Fibroblast of skin of back (primary cell): Measurements from ENCODE around the gene ZNF230. TPM values are rescaled to one million over a fixed set of nuclear protein-coding genes. Genes with fewer than 3 reads are reported as not detected.

Source experiments
- DNase-seq: peaks from one replicate; pipeline ENCODE4 v3.0.0-alpha.2; 2013
- polyA plus RNA-seq, 2 experiments: library from polyadenylated mRNA; unstranded; fragments of 120-200 nt; gene quantifications; one replicate each; pipeline ENCODE4 v1.2.1, GENCODE V29; 2013; ENCODE audit not compliant: insufficient read length in 2 of 2

Gene ZNF230
- polyA plus RNA-seq (2013, experiment 1 of 2; ENCODE audit: insufficient read length) = 2.0 TPM
- polyA plus RNA-seq (2013, experiment 2 of 2; ENCODE audit: insufficient read length) = 1.6 TPM

GRCh38 chr19:44002566-44003460 is at the start of gene ZNF230:
Gene ZNF230, plus strand, starts transcription at chr19:44002957. Its CDS starts 4,122 bp downstream, at chr19:44007079.
- peak; percentile 98 for DNase-seq

DNA sequence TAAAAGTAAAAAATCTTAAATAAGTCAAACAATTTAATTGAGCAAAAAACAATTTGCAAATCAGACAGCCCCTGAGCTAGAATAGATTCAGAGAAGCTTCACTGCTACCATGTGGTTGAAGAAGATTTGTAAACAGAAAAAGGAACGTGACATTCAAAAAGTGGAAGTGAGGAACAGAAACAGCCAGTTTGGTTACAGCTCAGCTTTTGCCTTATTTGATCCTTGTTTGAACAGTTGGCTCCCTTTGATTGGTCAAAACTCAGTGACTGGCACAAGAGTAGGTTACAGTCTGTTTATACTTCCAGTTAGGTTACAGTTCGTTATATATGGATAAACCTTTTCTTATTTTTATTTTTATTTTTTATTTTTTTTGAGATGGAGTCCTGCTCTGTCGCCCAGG is 45.9 kb upstream of the ZNF230 start:
- DNase-seq = no peak

GRCh38 chr19:43957891-43958290 is 44.9 kb upstream of the ZNF230 start:
- DNase-seq = no peak

DNA sequence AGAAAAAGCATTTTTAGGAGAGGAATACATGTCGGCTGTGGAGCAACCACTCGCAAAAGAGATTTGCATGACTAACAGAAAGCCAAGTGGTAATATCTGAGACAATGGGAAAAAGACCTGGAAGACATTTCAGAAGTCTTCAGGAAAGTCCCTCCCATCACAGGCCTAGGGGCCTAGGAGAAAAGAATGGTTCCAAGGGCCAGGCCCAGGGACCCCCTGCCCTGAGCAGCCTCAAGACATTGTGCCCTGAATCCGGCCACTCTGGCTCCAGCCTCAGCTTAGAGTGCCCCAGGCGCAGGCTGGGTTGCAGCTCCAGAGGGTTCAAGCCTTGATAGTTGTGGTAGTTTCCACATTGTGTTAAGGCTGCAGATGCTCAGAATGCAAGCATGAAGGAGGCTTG is 42.3 kb upstream of the ZNF230 start:
- DNase-seq = no peak

DNA sequence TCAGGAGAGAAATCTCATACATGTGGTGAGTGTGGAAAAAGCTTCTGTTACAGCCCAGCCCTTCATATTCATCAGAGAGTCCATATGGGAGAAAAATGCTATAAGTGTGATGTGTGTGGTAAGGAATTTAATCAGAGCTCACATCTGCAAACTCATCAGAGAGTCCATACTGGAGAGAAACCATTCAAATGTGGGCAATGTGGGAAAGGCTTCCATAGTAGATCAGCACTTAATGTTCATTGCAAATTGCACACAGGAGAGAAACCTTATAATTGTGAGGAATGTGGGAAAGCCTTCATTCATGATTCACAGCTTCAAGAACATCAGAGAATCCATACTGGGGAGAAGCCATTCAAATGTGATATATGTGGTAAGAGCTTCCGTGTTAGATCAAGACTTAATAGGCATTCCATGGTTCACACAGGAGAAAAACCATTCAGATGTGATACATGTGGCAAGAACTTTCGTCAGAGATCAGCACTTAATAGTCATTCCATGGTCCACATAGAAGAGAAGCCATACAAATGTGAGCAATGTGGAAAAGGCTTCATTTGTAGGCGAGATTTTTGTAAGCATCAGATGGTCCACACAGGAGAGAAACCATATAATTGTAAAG is 36.6 kb upstream of the ZNF230 start:
- no peak for DNase-seq

DNA sequence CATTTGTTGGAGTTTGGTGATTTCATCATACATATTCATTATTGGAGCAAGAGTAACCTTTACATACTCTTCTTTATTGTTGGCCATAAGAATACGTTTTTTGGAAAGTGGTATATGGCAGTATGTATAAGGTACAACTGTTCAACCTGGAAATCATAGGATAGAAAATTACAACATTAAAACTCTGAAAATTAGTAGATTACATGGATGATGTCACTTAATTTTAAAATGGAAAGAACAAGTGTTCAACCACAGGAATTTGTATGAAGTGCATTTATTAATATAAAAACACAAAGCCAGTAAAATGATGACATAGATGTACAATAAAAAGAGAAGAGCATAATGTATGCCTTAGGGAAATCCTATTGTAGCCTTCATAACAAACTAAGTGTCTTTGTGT is 26.0 kb upstream of the ZNF230 start:
- DNase-seq = no peak

DNA sequence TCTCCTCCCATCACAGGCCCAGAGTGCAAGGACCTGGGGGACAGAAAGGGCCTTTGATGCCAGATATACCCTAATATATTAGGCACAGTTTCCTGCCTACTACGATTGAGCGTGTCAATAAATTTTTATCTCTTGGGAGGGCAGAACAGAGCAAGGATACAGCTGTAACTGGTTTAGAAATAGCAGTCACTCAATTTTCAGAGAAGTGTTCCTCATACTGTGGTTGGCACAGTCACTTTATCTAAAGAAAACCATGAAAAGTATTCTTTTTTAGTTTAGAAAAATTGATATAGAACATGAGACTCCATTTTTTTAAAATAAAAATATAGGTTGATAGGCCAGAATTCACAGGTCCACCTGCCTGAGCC is 19.2 kb upstream of the ZNF230 start:
- no peak for DNase-seq

- DNase-seq = peak; percentile 99
These were observed 18.7 kb upstream of the ZNF230 start, which contains the start of gene ZNF155 for GRCh38 chr19:43983912-43984686. Gene ZNF155, plus strand, starts transcription at chr19:43984188. Its CDS starts 4,356 bp downstream, at chr19:43988544.

GRCh38 chr19:43984687-43985000 is 18.1 kb upstream of the ZNF230 start:
- no peak for DNase-seq

- DNase-seq = peak; percentile 5
These were observed 5.0 kb upstream of the ZNF230 start for GRCh38 chr19:43997631-43998290.

GRCh38 chr19:44002212-44002565 is 568 bp upstream of the ZNF230 start:
- peak; percentile 14 for DNase-seq

GRCh38 chr19:44003461-44004009 is 778 bp downstream of the ZNF230 start:
- peak; percentile 3 for DNase-seq

DNA sequence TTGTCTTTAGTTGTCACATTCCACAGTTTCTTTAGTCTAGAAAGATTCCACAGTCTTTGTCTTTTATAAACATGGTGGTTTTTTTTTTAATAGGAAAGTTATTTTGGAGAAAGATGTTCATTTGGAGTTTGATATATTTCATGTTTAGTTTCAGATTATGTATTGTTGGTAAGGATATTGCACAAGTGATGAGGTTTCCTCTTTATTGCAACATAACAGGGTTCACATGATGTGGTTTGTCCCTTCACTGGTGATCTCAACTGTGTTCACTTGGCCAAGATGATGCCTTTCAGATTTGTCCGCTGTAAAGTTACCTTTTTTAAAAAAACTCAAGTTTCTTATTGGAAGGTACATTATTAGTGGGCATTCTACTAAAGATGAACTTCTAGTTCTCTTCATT is 3.2 kb downstream of the ZNF230 start:
- DNase-seq = no peak

DNA sequence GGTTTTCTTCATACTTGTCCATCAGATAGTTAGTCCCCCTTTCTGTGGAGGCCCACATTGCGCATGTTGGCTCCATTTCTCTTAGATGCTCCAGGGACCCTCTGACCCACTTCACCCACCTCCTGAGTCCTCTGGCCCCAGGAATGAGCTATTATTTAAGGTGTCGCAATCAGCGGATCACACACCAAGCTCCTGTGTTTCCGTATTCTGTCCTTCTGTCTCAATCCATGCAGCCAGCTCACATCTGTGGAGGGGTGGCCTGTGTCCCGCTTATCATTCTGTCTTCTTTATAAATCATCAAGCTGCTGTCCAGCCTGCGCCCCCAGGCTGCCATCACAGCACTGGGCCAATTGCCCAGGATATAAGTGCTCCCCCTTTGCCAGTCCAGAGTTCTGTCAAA is 4.7 kb downstream of the ZNF230 start:
- no peak for DNase-seq

DNA sequence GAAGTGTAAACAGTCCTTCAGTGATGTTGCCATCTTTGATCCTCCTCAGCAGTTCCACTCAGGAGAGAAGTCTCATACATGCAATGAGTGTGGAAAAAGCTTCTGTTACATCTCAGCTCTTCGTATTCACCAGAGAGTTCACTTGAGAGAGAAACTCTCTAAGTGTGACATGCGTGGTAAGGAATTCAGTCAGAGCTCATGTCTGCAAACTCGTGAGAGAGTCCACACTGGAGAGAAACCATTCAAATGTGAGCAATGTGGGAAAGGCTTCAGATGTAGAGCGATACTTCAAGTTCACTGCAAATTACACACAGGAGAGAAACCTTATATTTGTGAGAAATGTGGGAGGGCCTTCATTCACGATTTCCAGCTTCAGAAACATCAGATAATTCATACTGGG is 7.7 kb downstream of the ZNF230 start:
- no peak for DNase-seq

DNA sequence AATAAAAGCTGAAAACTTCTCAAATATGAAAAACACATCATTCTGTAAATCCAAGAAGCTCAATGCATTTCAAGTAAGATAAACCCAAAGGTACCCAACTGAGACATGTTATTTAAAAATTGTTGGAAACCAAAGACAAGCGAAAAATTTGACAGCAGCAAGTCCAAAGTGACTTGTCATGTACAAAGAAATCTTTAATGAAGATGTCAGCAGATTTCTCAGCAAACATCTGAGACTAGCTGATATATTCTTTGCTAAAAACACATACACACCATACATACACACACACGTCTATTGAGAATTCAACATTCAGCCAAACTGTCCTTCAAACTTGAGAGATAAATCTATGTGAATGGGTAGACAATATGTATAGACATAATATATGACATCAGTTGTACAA is 16.7 kb downstream of the ZNF230 start:
- no peak for DNase-seq

DNA sequence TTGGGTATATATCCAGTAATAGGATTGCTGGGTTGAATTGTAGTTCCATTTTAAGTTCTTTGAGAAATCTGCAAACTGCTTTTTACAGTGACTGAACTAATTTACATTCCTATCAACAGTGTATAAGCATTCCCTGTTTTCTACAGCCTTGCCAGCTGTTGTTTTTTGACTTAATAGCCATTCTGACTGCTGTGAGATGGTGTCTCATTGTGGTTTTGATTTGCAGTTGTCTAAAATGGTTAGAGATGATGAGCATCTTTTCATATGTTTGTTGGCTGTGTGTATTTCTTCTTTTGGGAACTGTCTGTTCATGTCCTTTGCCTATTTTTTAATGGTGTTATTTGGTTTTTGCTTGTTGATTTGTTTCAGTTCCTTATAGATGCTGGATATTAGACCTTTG is 18.5 kb downstream of the ZNF230 start:
- no peak for DNase-seq

GRCh38 chr19:44024900-44025216 is 22.1 kb downstream of the ZNF230 start:
- DNase-seq = no peak

- peak; percentile 93 for DNase-seq
These were observed 22.6 kb downstream of the ZNF230 start, which contains the start of gene ZNF222 for GRCh38 chr19:44025217-44025936. Gene ZNF222, plus strand, starts transcription at chr19:44025379. Its CDS starts 58 bp downstream, at chr19:44025437.

GRCh38 chr19:44026622-44027021 is 23.9 kb downstream of the ZNF230 start:
- no peak for DNase-seq

- no peak for DNase-seq
These were observed 29.3 kb downstream of the ZNF230 start for GRCh38 chr19:44032001-44032610.
